K562 (cell line): ENCODE measurements around the gene PLP2. TPM values are rescaled to one million over a fixed set of nuclear protein-coding genes. Genes with fewer than 3 reads are reported as not detected.
"Not testable (repeated sequence)": the region's sequence is repeated elsewhere in the genome, so short reads cannot be mapped to it uniquely, and the experiment has no call there.

Experiments
- ATAC-seq: fragments of 200-7000 bp; cut with Tn5 transposase; 3 replicates; pipeline ENCODE4 v1.9.1; 2020; ENCODE audit warnings: moderate library complexity
- BruUV-seq: library from RNA; stranded (reverse); fragments of 400-500 nt; replicated peaks from 2 replicates; lab custom pipeline; 2021; lab: Mats Ljungman, UMichigan
- CTCF ChIA-PET: fragments of 300-600 bp; formaldehyde crosslinking; extraction: SDS; loops from one replicate; lab custom pipeline; 2021; ENCODE audit warnings: low intra/inter-chr PET ratio; lab: Yijun Ruan, JAX
- POLR2A ChIA-PET: fragments of 300-600, 350-650 bp; sonication (Branson Sonifier 250); formaldehyde crosslinking; extraction: SDS; loops from one replicate; lab custom pipeline; 2021; ENCODE audit warnings: antibody characterized with exemption, inconsistent platforms; lab: Yijun Ruan, JAX
- DNase-seq, 4 experiments: peaks; one replicate each; pipeline versions ENCODE4 v3.0.0 to v3.0.0-alpha.2; 2011 to 2018; ENCODE audit warnings: low spot score in 3 of 4, mixed read lengths in 3 of 4; ENCODE audit errors: extremely low read depth in 1 of 4
- FAIRE-seq: peaks from 2 replicates; lab custom pipeline; 2011; peaks lifted over from hg19 to GRCh38; lab: Jason Lieb, UNC
- H2AFZ ChIP-seq: 2 replicates; pipeline ENCODE4 v1.6.0; 2011; ENCODE audit warnings: low read depth, low read length, control low read depth, inconsistent platforms
- H3K27ac ChIP-seq: fragments of 200-600 bp; 3 replicates; pipeline ENCODE4 v1.8.0; 2011; ENCODE audit warnings: low read depth, mild to moderate bottlenecking, control low read depth, inconsistent platforms, low read length, moderate library complexity, mixed read lengths; ENCODE audit errors: extremely low read depth
- H3K27me3 ChIP-seq, 2 experiments: fragments of 300-600 bp in 1 of 2; 2 replicates in 1 of 2; 3 replicates in 1 of 2; pipeline versions ENCODE4 v1.6.0 to v1.8.0; 2011; ENCODE audit warnings: inconsistent platforms in 2 of 2, low read length in 2 of 2, mild to moderate bottlenecking in 1 of 2, mixed read lengths in 1 of 2, moderate library complexity in 1 of 2; ENCODE audit not compliant: control insufficient read depth in 2 of 2, insufficient read depth in 2 of 2
- H3K36me3 ChIP-seq: fragments of 300-600 bp; 3 replicates; pipeline ENCODE4 v1.8.0; 2011; ENCODE audit warnings: mild to moderate bottlenecking, low read length, inconsistent platforms; ENCODE audit not compliant: control insufficient read depth, insufficient read depth
- H3K4me1 ChIP-seq, 2 experiments: fragments of 200-600 bp in 1 of 2; replicated peaks in 1 of 2; 2 replicates in 1 of 2; 3 replicates in 1 of 2; pipeline versions ENCODE4 v1.5.1 to v1.8.0; 2011; ENCODE audit warnings: inconsistent platforms in 2 of 2, low read length in 2 of 2, mild to moderate bottlenecking in 1 of 2, mixed read lengths in 1 of 2, moderate library complexity in 1 of 2; ENCODE audit not compliant: control insufficient read depth in 2 of 2, insufficient read depth in 2 of 2
- H3K4me2 ChIP-seq: 2 replicates; pipeline ENCODE4 v1.6.1; 2011; ENCODE audit warnings: low read length, control low read depth, inconsistent platforms, mixed read lengths; ENCODE audit not compliant: insufficient read depth
- H3K4me3 ChIP-seq: fragments of 200-600 bp; sonication (generic), shearing (Covaris generic); 2 replicates; pipeline ENCODE4 v1.5.1; 2016; ENCODE audit warnings: control low read depth, inconsistent platforms
- H3K79me2 ChIP-seq: fragments of 200-600 bp; 3 replicates; pipeline ENCODE4 v1.8.0; 2011; ENCODE audit warnings: low read length, inconsistent platforms; ENCODE audit not compliant: control insufficient read depth, insufficient read depth
- H3K9ac ChIP-seq, 2 experiments: 2 replicates each; pipeline versions ENCODE4 v1.6.0 to v1.6.1; 2011; ENCODE audit warnings: low read depth in 2 of 2, low read length in 2 of 2, control low read depth in 1 of 2, inconsistent platforms in 1 of 2, mild to moderate bottlenecking in 1 of 2, mixed read lengths in 1 of 2; ENCODE audit not compliant: insufficient read depth in 1 of 2
- H3K9me1 ChIP-seq: one replicate; pipeline ENCODE4 v1.6.0; 2011; ENCODE audit warnings: inconsistent platforms, mild to moderate bottlenecking, low read length, moderate library complexity; ENCODE audit not compliant: control insufficient read depth, insufficient read depth
- H3K9me3 ChIP-seq: replicated peaks from 2 replicates; pipeline ENCODE4 v1.5.1; 2011; ENCODE audit warnings: low read depth, low read length, inconsistent platforms; ENCODE audit not compliant: control insufficient read depth, insufficient read depth
- H4K20me1 ChIP-seq: replicated peaks from 2 replicates; pipeline ENCODE4 v1.6.1; 2011; ENCODE audit warnings: low read length, inconsistent platforms, mixed read lengths; ENCODE audit not compliant: control insufficient read depth, insufficient read depth
- ATF2 ChIP-seq: sonication (generic); formaldehyde crosslinking; IDR thresholded peaks from 2 replicates; pipeline ENCODE4 v1.8.1; 2022; ENCODE audit warnings: missing genetic modification reagents
- CBFA2T3 ChIP-seq: fragments of 450-650 bp; IDR thresholded peaks from 2 replicates; pipeline ENCODE4 v1.6.1; 2017
- CBX3 ChIP-seq, 2 experiments: IDR thresholded peaks; 1 replicate in 1 of 2; 2 replicates in 1 of 2; pipeline ENCODE4 v1.6.1; 2012; ENCODE audit warnings: inconsistent platforms in 2 of 2, low read length in 2 of 2, borderline replicate concordance in 1 of 2, control low read depth in 1 of 2
- CHCHD3 ChIP-seq: fragments of 250-450 bp; sonication (Bioruptor Pico); IDR thresholded peaks from 2 replicates; pipeline ENCODE4 v2.1.2; 2022; ENCODE audit warnings: mild to moderate bottlenecking
- CREB1 ChIP-seq, 2 experiments: sonication (generic) in 1 of 2; formaldehyde crosslinking in 1 of 2; IDR thresholded peaks; 2 replicates each; pipeline versions ENCODE4 v1.6.1 to v1.8.0; 2012 to 2022; ENCODE audit warnings: inconsistent platforms in 1 of 2, mild to moderate bottlenecking in 1 of 2, missing genetic modification reagents in 1 of 2, moderate library complexity in 1 of 2
- KLF6 ChIP-seq: fragments of 250-450 bp; sonication (Bioruptor Pico); IDR thresholded peaks from 2 replicates; pipeline ENCODE4 v1.4.0; 2020; ENCODE audit warnings: mild to moderate bottlenecking, moderate library complexity, borderline replicate concordance
- LCOR ChIP-seq: sonication (generic); formaldehyde crosslinking; IDR thresholded peaks from 2 replicates; pipeline ENCODE4 v1.8.0; 2022; ENCODE audit warnings: mild to moderate bottlenecking, missing genetic modification reagents
- NUFIP1 ChIP-seq: fragments of 450-650 bp; IDR thresholded peaks from 2 replicates; pipeline ENCODE4 v1.6.1; 2018; ENCODE audit not compliant: partially characterized antibody
- PHF8 ChIP-seq: fragments of 200-600 bp; sonication (generic); IDR thresholded peaks from 2 replicates; pipeline ENCODE4 v1.6.1; 2012; ENCODE audit warnings: mixed run types, mild to moderate bottlenecking, inconsistent platforms, low read length, moderate library complexity, borderline replicate concordance
- RCOR1 ChIP-seq, 2 experiments: IDR thresholded peaks; 2 replicates each; pipeline ENCODE4 v1.6.1; 2012; ENCODE audit warnings: low read depth in 2 of 2, low read length in 2 of 2, borderline replicate concordance in 1 of 2, improper control_type of control experiment in 1 of 2
- STAT5A ChIP-seq: IDR thresholded peaks from 2 replicates; pipeline ENCODE4 v1.6.1; 2012; ENCODE audit warnings: low read length, inconsistent platforms, borderline replicate concordance
- ZBTB11 ChIP-seq, 3 experiments: fragments of 200-800 bp in 1 of 3; fragments of 250-450 bp in 1 of 3; fragments of 450-650 bp in 1 of 3; sonication (Bioruptor Pico) in 1 of 3; sonication (Bioruptor generic) in 1 of 3; formaldehyde crosslinking in 1 of 3; IDR thresholded peaks; 2 replicates each; pipeline versions ENCODE4 v1.6.1 to v1.8.0; 2016 to 2022; ENCODE audit warnings: mild to moderate bottlenecking in 2 of 3, missing genetic modification characterization in 2 of 3, missing compliant biosample characterization in 1 of 3, moderate library complexity in 1 of 3
- ZNF354B ChIP-seq: fragments of 250-450 bp; sonication (Bioruptor Pico); IDR thresholded peaks from 2 replicates; pipeline ENCODE4 v1.4.0; 2020
- ZNF431 ChIP-seq: sonication (generic); formaldehyde crosslinking; IDR thresholded peaks from 2 replicates; pipeline ENCODE4 v1.8.0; 2022; ENCODE audit warnings: mild to moderate bottlenecking, missing genetic modification reagents
- ZNF57 ChIP-seq: fragments of 450-650 bp; formaldehyde crosslinking; IDR thresholded peaks from 2 replicates; pipeline ENCODE4 v1.4.0; 2020; ENCODE audit warnings: mild to moderate bottlenecking, moderate library complexity
- ZNF584 ChIP-seq: fragments of 200-800 bp; sonication (Bioruptor generic); IDR thresholded peaks from 2 replicates; pipeline ENCODE4 v1.6.1; 2016; ENCODE audit warnings: low read depth, mild to moderate bottlenecking, missing genetic modification characterization, missing compliant biosample characterization
- ZNF696 ChIP-seq: fragments of 250-450 bp; sonication (Bioruptor Pico); conservative IDR thresholded peaks from 2 replicates; pipeline ENCODE4 v1.4.0; 2020; ENCODE audit warnings: mild to moderate bottlenecking, moderate library complexity
- ZNF785 ChIP-seq: fragments of 250-450 bp; sonication (Bioruptor Pico); IDR thresholded peaks from 2 replicates; pipeline ENCODE4 v1.4.0; 2020; ENCODE audit warnings: mild to moderate bottlenecking
- WGBS: fragments of 100-300 bp; shearing (Covaris generic); methylation state at CpG from one replicate; pipeline ENCODE4 v1.1.6; 2016; ENCODE audit warnings: low coverage, mixed read lengths; ENCODE audit not compliant: insufficient coverage; ENCODE audit errors: missing lambda C conversion rate; 5-methylcytosine and 5-hydroxymethylcytosine counted together
- in situ Hi-C: fragments of 300-500 bp; cut with MboI; formaldehyde crosslinking; loops from 4 replicates; pipeline ENCODE4 v1.15.0; 2018; ENCODE audit warnings: inconsistent platforms, mixed read lengths
- intact Hi-C: fragments of 100-400 bp; cut with micrococcal nuclease; formaldehyde crosslinking; loops from 2 replicates; pipeline ENCODE4 v1.14.2; 2022
- polyA plus RNA-seq, 8 experiments: library from polyadenylated mRNA; depleted of rRNA in 4 of 8; stranded (reverse) in 5 of 8; unstranded in 3 of 8; fragments of >200 nt; fragmentation: Nextera tagmentation in 2 of 8; fragmentation: Illumina TruSeq in 1 of 8; extraction: Ambion mirVana in 2 of 8; extraction: Trizol in 1 of 8; gene quantifications; 2 replicates each; pipeline versions ENCODE4 v1.2.1 to v1.2.3, GENCODE V29; 2011 to 2014; ENCODE audit warnings: inconsistent platforms in 1 of 8, missing spikeins in 1 of 8
- total RNA-seq, 7 experiments: library from RNA; depleted of rRNA in 6 of 7; stranded (reverse); fragments of >200 nt in 6 of 7; fragmentation: Illumina TruSeq in 2 of 7; extraction: Trizol in 2 of 7; gene quantifications; 2 replicates each; pipeline versions ENCODE4 v1.2.1 to v1.2.3, GENCODE V29; 2011 to 2021; ENCODE audit warnings: low replicate concordance in 1 of 7

The PLP2 gene
- total and polyA plus RNA-seq, 9 of the 15 experiments (the other 6 are each of a cell fraction or from before 2014, with no cell fraction given): 34.7 to 236 (median 112) TPM

- TF ChIP-seq ZNF584: no peak
- peak in 1 of 2 experiments; percentile 98; a peak in 2 of 3 replicates for TF ChIP-seq CBX3 (IDR thresholded peaks at IDR 0.05; ENCODE audit: borderline replicate concordance in 1 of 2, low read length in 2 of 2)
- no peak for TF ChIP-seq ZNF696
- TF ChIP-seq NUFIP1: no peak
- peak; percentile 66 for TF ChIP-seq CBFA2T3
- TF ChIP-seq STAT5A: no peak
- TF ChIP-seq ATF2: no peak
- TF ChIP-seq PHF8: no peak
- TF ChIP-seq ZNF57 (CRISPR knock-in tag): no peak
- TF ChIP-seq ZNF431 (CRISPR knock-in tag): no peak
- TF ChIP-seq CHCHD3 (CRISPR knock-in tag): no peak
- TF ChIP-seq ZBTB11 (CRISPR knock-in tag; IDR thresholded peaks at IDR 0.05): no peak
- no peak for TF ChIP-seq ZNF785 (CRISPR knock-in tag)
- no peak for TF ChIP-seq ZNF354B (CRISPR knock-in tag)
- TF ChIP-seq CREB1 (IDR thresholded peaks at IDR 0.05): no peak
- TF ChIP-seq CREB1 (CRISPR knock-in tag; IDR thresholded peaks at IDR 0.05): no peak
- TF ChIP-seq RCOR1 (IDR thresholded peaks at IDR 0.05; ENCODE audit: borderline replicate concordance in 1 of 2, low read depth in 2 of 2, low read length in 2 of 2): no peak
- TF ChIP-seq LCOR: 0 out of 2 replicates have a peak, but pooled peaks have one; percentile 42
- no peak for TF ChIP-seq KLF6 (CRISPR knock-in tag)
These were observed 32.0 kb upstream of the PLP2 start (continued) for GRCh38 chrX:49139713-49140112.

- H3K9me1 ChIP-seq, CTCF ChIA-PET, H3K27me3 ChIP-seq, H3K4me3 ChIP-seq, BruUV-seq, ATAC-seq, in situ Hi-C loops, H3K9ac ChIP-seq, intact Hi-C loops, FAIRE-seq, H4K20me1 ChIP-seq, H3K27ac ChIP-seq, DNase-seq, H2AFZ ChIP-seq, H3K4me2 ChIP-seq: not testable (repeated sequence)
- POLR2A ChIA-PET: interaction anchor here (1.0 kb wide), 1 partner anchor 9 kb away, joined by 3 read pairs; no protein-coding TSS in a partner anchor
- peaks cover 94% of the 10 kb centered on the region for H3K36me3 ChIP-seq
- peaks cover 62% of the 10 kb centered on the region for H3K79me2 ChIP-seq
- 84% methylated on average over 8 of the region's 9 CpGs for WGBS
- H3K4me1 ChIP-seq: peaks cover 0 to 12% of the 10 kb centered on the region in 2 experiments; a peak in 3 of 5 replicates
- peaks cover 45% of the 10 kb centered on the region for H3K9me3 ChIP-seq
These were observed 29.4 kb upstream of the PLP2 start for GRCh38 chrX:49142264-49142663.
